HK-2 (cell line): Measurements from ENCODE around the gene SMYD5.
"Not testable (repeated sequence)": the region's sequence is repeated elsewhere in the genome, so short reads cannot be mapped to it uniquely, and the experiment has no call there.

Experiments
- DNase-seq: peaks from one replicate; pipeline ENCODE4 v3.0.0-alpha.2; 2018; ENCODE audit not compliant: unreplicated experiment

Gene SMYD5

GRCh38 chr2:73214120-73215035 is at the start of gene SMYD5:
Gene SMYD5, plus strand, starts transcription at chr2:73214245. Its CDS starts 22 bp downstream, at chr2:73214267.
- peak; percentile 78 for DNase-seq

DNA sequence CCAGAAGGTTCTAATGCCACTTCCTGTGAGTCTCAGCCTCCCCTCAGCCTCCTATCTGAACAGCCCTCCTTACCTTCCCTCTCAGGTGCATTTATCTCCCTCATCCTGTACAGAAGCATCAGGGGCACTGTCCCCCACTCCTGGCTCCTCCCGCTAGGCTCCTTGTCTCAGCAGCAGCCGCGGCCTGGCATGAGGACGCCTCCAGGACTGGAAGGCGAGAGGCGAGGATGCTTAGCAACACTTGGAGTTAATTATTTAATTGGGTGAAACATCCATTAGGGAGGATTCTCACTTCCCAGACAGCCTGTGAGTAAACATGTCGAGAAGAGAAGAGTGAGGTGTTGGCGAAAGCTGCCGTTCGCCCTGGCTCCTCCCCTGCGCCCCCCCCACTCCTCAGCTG is 48.1 kb upstream of the SMYD5 start:
- DNase-seq, result not testable (repeated sequence)

- not testable (repeated sequence) for DNase-seq
These were observed 47.2 kb upstream of the SMYD5 start for GRCh38 chr2:73166813-73167212.

- not testable (repeated sequence) for DNase-seq
These were observed 45.7 kb upstream of the SMYD5 start for GRCh38 chr2:73168348-73168747.

DNA sequence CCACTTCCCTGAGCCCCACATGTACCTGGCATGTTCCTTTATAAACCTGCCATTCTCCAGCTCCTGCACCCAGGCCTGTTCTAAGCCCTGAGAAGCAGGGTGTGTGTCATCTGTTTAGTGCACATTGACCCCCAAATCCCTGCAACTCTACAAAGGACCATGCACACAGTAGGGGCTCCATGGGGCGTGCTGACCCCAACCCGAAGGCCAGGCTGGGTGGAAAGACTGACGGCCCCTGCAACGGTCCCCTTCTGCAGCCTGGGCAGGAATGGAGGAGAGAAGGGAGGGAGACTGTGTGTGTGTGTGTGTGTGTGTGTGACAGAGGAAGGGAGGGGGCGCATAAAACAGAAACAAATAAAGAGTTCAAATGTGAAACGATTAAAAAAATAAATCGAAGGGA is 43.7 kb upstream of the SMYD5 start:
- not testable (repeated sequence) for DNase-seq

- DNase-seq, result no peak
These were observed 41.1 kb upstream of the SMYD5 start for GRCh38 chr2:73172963-73173362.

DNA sequence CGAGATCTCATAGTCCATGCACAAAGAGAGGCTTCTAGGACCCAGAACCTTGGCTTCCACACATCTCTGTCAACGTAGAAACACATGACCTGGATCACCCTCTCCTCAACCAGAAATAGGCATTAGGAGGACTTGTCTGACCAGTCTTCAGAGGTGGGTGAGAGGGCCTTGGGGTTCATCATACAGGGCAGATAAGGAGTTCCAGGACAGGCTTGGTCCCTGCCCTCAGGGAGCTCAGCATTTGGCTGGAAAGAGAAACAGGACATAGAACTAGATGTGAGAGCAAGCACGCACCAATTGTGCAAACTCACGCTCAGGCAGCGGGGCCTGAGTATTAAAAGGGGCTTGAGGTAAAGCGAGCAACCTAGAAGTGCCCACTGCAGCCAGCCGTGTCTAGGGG is 40.3 kb upstream of the SMYD5 start:
- DNase-seq, result no peak

- DNase-seq, result no peak
These were observed 39.8 kb upstream of the SMYD5 start for GRCh38 chr2:73174244-73174643.

DNA sequence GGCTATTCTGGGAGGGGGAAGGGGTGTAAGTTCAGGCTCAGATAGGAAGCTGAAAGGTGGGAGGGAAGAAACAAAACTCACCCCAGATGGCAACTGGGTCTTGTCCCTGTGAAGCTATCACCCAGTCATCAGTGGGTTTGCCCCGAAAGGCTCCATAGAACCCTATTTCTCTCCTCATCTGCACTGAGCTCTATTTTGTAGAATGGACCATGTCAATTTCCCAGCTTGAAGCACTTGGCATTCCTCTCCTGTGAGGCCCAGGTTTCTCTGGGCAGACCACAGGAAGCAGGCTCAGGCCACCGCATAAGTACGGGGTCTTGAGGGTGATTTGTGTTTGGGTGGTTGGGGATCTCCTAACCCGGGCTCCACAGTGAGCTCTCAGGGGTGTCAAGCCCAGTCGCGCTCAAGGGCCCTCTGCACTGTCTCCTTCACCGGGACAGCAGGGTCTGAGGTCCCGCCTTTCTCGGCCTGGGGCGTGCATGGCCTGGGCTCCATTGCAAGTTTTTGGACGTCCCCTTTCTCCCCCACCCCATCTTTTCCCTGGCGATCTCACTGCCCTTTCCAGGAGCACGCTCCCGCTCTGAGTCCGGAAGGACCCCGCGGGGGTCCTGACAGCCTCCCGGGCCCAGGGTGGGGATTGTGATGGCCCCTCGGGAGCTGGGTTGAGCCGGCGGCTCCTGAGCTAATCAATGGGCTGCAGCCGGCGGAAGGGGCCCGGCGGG is 38.9 kb upstream of the SMYD5 start:
- DNase-seq, result no peak

DNA sequence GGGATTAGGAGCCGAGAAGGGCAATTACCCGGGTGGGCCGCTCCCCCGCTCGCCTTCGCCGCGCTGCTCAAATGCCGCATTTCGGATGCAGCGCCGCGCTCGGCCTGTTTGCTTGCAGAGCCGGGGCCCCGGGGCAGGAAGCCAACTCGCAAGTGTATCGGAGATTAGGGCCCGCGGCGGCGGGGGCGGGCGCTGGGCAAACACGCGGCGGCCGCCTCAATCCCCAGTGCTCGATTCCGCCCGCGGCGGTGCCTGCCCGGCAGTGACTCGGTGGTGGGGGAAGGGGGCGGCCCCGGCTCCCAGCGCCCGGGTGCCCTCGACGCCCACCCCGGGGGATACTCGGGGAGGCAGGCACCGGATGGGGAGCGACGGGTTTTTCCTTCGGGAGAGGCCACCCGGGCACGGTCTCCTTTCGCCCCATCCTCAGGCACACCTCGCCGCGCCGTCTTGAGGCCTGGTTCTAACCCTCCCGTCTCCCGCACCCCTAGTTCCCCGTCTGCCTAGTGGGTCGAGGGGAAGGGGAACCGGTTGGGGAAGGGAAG is 38.3 kb upstream of the SMYD5 start:
- peak; percentile 75 for DNase-seq

DNA sequence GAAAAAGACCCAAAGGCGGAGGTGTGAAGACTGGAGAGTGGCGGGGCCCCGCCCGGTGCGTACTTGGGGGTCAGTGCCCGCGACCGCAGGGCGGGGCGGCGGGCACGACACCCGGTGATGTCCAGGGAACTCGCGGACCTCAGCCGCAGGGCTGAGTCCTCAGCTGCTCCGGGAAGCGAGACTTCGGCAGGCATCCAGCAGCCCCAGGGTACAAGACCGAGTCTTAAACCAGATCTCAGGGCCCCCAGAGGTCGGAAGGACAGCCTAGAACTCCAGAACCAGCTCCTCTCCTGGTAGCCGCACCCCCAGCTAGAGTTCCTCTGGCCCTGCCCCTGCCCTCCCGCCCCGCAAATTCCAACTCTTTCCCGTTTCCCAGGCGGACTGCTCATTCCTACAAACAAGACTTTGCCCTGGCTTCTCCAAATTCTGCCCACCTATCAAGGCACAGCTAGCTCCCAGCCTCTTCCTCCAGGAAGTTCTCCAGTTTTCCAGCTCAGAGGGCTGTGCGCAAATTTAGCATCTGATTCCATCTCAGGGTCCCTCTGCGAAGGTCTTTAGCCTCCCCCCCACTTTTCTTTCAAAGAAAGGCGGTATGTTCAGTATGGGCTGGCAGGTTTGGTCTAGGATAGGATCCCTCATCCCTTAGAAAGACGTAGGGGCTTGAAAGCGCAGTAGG is 37.7 kb upstream of the SMYD5 start:
- DNase-seq, result peak; percentile 35

DNA sequence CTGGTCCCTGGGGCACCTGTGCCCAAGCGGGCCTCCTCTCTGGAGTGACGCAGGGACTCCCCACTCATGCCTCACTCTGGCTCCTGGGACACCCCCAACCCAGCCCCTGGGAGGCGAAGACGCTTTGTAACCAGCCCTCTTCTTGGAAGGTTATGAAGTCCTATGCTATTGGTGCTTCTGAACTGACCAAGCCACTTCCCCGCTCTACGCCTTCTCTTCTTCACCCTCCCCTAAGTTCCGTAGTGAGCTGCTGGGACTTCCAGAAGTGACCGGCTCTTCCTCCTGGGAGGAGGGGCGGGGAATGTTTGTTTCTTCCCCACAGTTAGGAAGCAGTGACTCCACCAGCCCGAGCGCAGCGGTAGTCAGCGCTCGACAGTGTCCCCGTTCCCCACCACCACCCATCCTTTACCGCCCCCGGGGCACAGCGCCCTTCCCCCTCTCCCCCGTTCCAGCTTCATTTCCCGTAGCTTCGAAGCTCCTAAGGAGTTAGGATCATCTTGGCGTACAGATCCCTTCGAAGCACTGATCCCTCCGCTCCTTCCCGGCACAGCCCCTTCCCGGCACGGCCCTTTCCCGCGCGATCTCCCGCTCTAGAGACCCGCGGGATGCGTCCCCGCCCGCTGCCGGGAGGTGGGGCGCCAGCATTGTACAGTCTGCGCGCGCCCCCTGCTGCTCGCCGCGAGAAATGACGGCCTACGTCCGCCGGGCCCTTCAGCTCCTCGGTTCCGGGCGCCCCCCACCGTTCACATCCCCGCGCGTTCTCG is 37.0 kb upstream of the SMYD5 start:
- DNase-seq, result peak; percentile 91

DNA sequence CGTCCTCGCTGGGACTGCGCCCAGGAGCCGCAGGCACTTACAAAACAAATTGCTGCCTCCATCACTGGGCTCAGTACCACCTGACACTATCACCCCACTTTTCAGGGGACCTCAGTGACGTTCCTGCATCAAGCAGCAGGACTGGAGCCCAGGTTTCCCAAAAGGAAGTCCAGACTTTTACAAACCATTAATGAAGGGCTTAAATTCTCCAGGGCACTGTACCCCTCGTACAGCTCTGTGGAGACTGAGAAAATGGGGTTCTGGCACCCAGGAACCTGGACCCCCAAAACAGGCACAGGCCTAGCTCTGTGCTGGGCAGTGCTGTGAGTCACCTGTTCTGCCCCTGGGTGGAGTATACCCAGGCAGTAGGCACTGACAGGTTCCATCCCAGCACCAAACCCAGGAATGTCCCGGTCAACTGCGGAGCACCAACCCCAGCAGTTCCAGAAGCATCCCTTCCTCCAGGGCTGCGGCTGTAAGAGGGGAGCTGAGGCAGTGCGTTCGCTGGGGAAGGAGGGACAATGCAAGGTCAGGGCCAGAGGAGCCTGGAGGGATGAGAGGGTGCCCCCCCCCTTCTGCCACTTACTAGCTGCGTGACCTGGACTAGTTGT is 36.3 kb upstream of the SMYD5 start:
- DNase-seq, result no peak

- DNase-seq, result no peak
These were observed 28.1 kb upstream of the SMYD5 start for GRCh38 chr2:73185965-73186364.

DNA sequence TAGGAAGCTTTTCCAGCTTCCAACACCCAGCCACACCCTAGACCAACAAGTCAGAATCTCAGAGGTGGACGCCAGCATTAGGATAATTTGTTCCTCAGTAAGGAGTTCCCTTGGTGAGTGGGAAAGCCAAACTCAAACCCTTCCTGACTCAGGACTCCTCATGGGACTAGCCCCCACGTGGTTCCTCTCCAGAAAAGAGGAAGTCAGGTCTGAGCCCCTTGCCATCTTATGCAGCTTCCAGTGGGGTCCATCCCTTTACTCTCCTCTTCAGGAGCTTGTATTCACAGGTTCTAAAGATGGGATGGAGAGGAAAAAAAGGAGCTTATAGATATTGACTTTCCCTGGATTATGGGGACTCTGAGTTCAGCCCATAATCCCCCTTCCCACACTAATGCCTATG is 26.5 kb upstream of the SMYD5 start:
- no peak for DNase-seq

GRCh38 chr2:73197579-73197978 is 16.5 kb upstream of the SMYD5 start:
- no peak for DNase-seq

- not testable (repeated sequence) for DNase-seq
These were observed 13.8 kb upstream of the SMYD5 start for GRCh38 chr2:73200281-73200680.

- peak; percentile 22 for DNase-seq
These were observed 11.6 kb upstream of the SMYD5 start, which contains the start of gene NOTO for GRCh38 chr2:73202156-73203054. Gene NOTO, plus strand, starts transcription at chr2:73202574. Its CDS starts 93 bp downstream, at chr2:73202667.

GRCh38 chr2:73203055-73203681 is 10.9 kb upstream of the SMYD5 start:
- DNase-seq, result no peak
